ENCODE data around the gene SCRN1. TPM values are rescaled to one million over a fixed set of nuclear protein-coding genes. Genes with fewer than 3 reads are reported as not detected.
A peak's percentile ranks its signal among the peaks of the same experiment; 100 is the strongest.

SCRN1 gene
- polyA plus RNA-seq, 1 donor from 2014 or later, result 130 TPM

- no peak overlapping the region for H2AFZ ChIP-seq (ENCODE audit: low read depth, low read length)
- no peaks in the 10 kb centered on the region for H3K9me3 ChIP-seq (ENCODE audit: low read length)
- H3F3A ChIP-seq (ENCODE audit: insufficient read depth, low read length, poor library complexity, severe bottlenecking), result peaks cover 6% of the 10 kb centered on the region
- H3K9me2 ChIP-seq (ENCODE audit: insufficient read depth, low read length), result no peaks in the 10 kb centered on the region
- TF ChIP-seq EZH2 (IDR thresholded peaks at IDR 0.05; ENCODE audit: borderline replicate concordance, insufficient read depth, low read length, poor library complexity, severe bottlenecking) (no peak), TAF1 (IDR thresholded peaks at IDR 0.05; ENCODE audit: low read depth) (no peak), CTCF (IDR thresholded peaks at IDR 0.05; ENCODE audit: poor library complexity, severe bottlenecking) (no peak), POLR2AphosphoS5 (IDR thresholded peaks at IDR 0.05) (no peak), MXI1 (conservative IDR thresholded peaks at IDR 0.05; ENCODE audit: poor library complexity, severe bottlenecking) (no peak), REST (IDR thresholded peaks at IDR 0.05; ENCODE audit: borderline replicate concordance) (no peak), EP300 (conservative IDR thresholded peaks at IDR 0.05; ENCODE audit: poor library complexity, severe bottlenecking) (no peak), SMC3 (conservative IDR thresholded peaks at IDR 0.05; ENCODE audit: poor library complexity) (no peak), RAD21 (conservative IDR thresholded peaks at IDR 0.05) (no peak)
- H4K20me1 ChIP-seq (ENCODE audit: insufficient read depth), result no peaks in the 10 kb centered on the region
- no peaks in the 10 kb centered on the region for H3K36me3 ChIP-seq (ENCODE audit: insufficient read depth, low read length)
- H3K27me3 ChIP-seq (ENCODE audit: insufficient read depth, low read depth, low read length), result no peaks in the 10 kb centered on the region
- peaks cover 42% of the 10 kb centered on the region for H3K79me2 ChIP-seq (replicated peaks; ENCODE audit: insufficient read depth, low read length)
- no peak overlapping the region for H3K4me2 ChIP-seq (ENCODE audit: low read length)
- no peak overlapping the region for H3K9ac ChIP-seq (ENCODE audit: low read length)
- no peak overlapping the region for H3K4me3 ChIP-seq (ENCODE audit: low read length)
- no peak overlapping the region for H3K27ac ChIP-seq (ENCODE audit: low read length)
Measured at GRCh38 chr7:29971566-29972314, 17.9 kb downstream of the SCRN1 start.

- H3K79me2 ChIP-seq (replicated peaks; ENCODE audit: insufficient read depth, low read length), result peaks cover 42% of the 10 kb centered on the region
- no peaks in the 10 kb centered on the region for H3K27me3 ChIP-seq (ENCODE audit: insufficient read depth, low read depth, low read length)
- no peaks in the 10 kb centered on the region for H3K36me3 ChIP-seq (ENCODE audit: insufficient read depth, low read length)
- H3K4me2 ChIP-seq (ENCODE audit: low read length), result no peak overlapping the region
- no peaks in the 10 kb centered on the region for H3K9me2 ChIP-seq (ENCODE audit: insufficient read depth, low read length)
- H3F3A ChIP-seq (ENCODE audit: insufficient read depth, low read length, poor library complexity, severe bottlenecking), result peaks cover 3% of the 10 kb centered on the region
- no peak overlapping the region for H2AFZ ChIP-seq (ENCODE audit: low read depth, low read length)
- no peak overlapping the region for H3K4me3 ChIP-seq (ENCODE audit: low read length)
- H4K20me1 ChIP-seq (ENCODE audit: insufficient read depth), result no peaks in the 10 kb centered on the region
- peak overlapping the region; percentile 42 for H3K27ac ChIP-seq (ENCODE audit: low read length)
- H3K9me3 ChIP-seq (ENCODE audit: low read length), result no peaks in the 10 kb centered on the region
- TF ChIP-seq EP300 (conservative IDR thresholded peaks at IDR 0.05; ENCODE audit: poor library complexity, severe bottlenecking) (no peak), POLR2AphosphoS5 (IDR thresholded peaks at IDR 0.05) (no peak), CTCF (IDR thresholded peaks at IDR 0.05; ENCODE audit: poor library complexity, severe bottlenecking) (no peak), EZH2 (IDR thresholded peaks at IDR 0.05; ENCODE audit: borderline replicate concordance, insufficient read depth, low read length, poor library complexity, severe bottlenecking) (no peak), MXI1 (conservative IDR thresholded peaks at IDR 0.05; ENCODE audit: poor library complexity, severe bottlenecking) (no peak), RAD21 (conservative IDR thresholded peaks at IDR 0.05) (no peak), SMC3 (conservative IDR thresholded peaks at IDR 0.05; ENCODE audit: poor library complexity) (no peak), REST (IDR thresholded peaks at IDR 0.05; ENCODE audit: borderline replicate concordance) (no peak), TAF1 (IDR thresholded peaks at IDR 0.05; ENCODE audit: low read depth) (no peak)
- H3K9ac ChIP-seq (ENCODE audit: low read length), result no peak overlapping the region
Measured at GRCh38 chr7:29970158-29970557, 19.4 kb downstream of the SCRN1 start.

All from neural cell (in vitro differentiated cells).